Suprapubic skin (tissue), 4 donors: ENCODE results near the gene TOLLIP. TPM values are rescaled to one million over a fixed set of nuclear protein-coding genes. Genes with fewer than 3 reads are reported as not detected.

Experiments used
- DNase-seq, 2 donors: peaks; one replicate each; pipeline ENCODE4 v3.0.0-alpha.2; 2019; ENCODE audit warnings: low spot score in 2 of 2
- H3K27ac ChIP-seq: fragments of 200-600 bp; sonication (generic); one replicate; pipeline ENCODE4 v1.5.1; 2019
- H3K27me3 ChIP-seq: fragments of 200-600 bp; sonication (generic); one replicate; pipeline ENCODE4 v1.5.1; 2019
- H3K36me3 ChIP-seq: fragments of 200-600 bp; sonication (generic); one replicate; pipeline ENCODE4 v1.5.1; 2019
- H3K4me1 ChIP-seq: fragments of 200-600 bp; sonication (generic); one replicate; pipeline ENCODE4 v1.5.1; 2019
- H3K4me3 ChIP-seq: fragments of 200-600 bp; sonication (generic); one replicate; pipeline ENCODE4 v1.5.1; 2019; ENCODE audit warnings: mild to moderate bottlenecking
- H3K9me3 ChIP-seq: fragments of 200-600 bp; sonication (generic); one replicate; pipeline ENCODE4 v1.5.1; 2019
- CTCF ChIP-seq, 2 donors: fragments of 200-600 bp in 1 of 2; fragments of 450-650 bp in 1 of 2; sonication (generic) in 1 of 2; IDR thresholded peaks; one replicate each; pipeline ENCODE4 v1.5.1; 2016 to 2019; ENCODE audit warnings: antibody characterized with exemption in 2 of 2, mild to moderate bottlenecking in 1 of 2, moderate library complexity in 1 of 2
- EP300 ChIP-seq: sonication (generic); formaldehyde crosslinking; IDR thresholded peaks from one replicate; pipeline ENCODE4 v1.6.1; 2017; ENCODE audit warnings: antibody characterized with exemption
- POLR2A ChIP-seq, 2 donors: fragments of 450-650 bp; IDR thresholded peaks; one replicate each; pipeline ENCODE4 v1.6.1; 2017; ENCODE audit warnings: antibody characterized with exemption in 2 of 2, mild to moderate bottlenecking in 2 of 2, moderate library complexity in 2 of 2
- POLR2AphosphoS5 ChIP-seq, 3 donors: sonication (generic); formaldehyde crosslinking; IDR thresholded peaks; one replicate each; pipeline ENCODE4 v1.6.1; 2017; ENCODE audit warnings: antibody characterized with exemption in 3 of 3
- WGBS: methylation state at CpG from one replicate; pipeline ENCODE4 v1.1.5; 2018; 5-methylcytosine and 5-hydroxymethylcytosine counted together
- total RNA-seq, 4 donors: library from RNA; depleted of rRNA; stranded (reverse); fragments of >200 nt; gene quantifications; one replicate each; pipeline ENCODE4 v1.1.0, GENCODE V29; 2016

The TOLLIP gene
- total RNA-seq, 4 donors from 2014 or later = 96.6 to 105 (median 100) TPM

DNA sequence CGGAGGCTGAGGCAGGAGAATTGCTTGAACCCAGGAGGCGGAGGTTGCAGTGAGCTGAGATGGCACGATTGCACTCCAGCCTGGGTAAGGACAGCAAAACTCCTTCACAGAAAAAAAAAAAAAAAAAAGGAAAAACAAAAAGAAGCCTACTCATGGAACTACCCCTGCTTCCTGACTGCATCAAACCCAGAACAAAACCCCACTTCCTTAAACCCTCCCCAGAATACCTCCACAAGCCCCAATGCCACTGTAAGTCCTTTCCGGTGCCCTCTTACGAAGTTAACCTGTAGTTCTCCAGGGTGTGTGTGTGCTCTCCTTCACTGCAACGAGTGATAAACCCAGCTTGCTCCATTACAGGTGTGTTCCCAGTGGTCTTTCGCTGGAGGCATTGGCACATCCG, 8.6 kb upstream of the TOLLIP start:
- Histone ChIP-seq H3K27me3 (no peaks in the 10 kb centered on the region), H3K36me3 (no peaks in the 10 kb centered on the region), H3K9me3 (no peaks in the 10 kb centered on the region), H3K4me1 (no peaks in the 10 kb centered on the region), H3K27ac (no peak overlapping the region), H3K4me3 (no peak overlapping the region)
- no peak for DNase-seq
- WGBS = 86% methylated on average over 8 of the region's 8 CpGs
- TF ChIP-seq POLR2A (IDR thresholded peaks at IDR 0.05) = no peak
- TF ChIP-seq CTCF (IDR thresholded peaks at IDR 0.05) = no peak
- TF ChIP-seq POLR2AphosphoS5 (IDR thresholded peaks at IDR 0.05) = no peak
- no peak for TF ChIP-seq EP300

DNA sequence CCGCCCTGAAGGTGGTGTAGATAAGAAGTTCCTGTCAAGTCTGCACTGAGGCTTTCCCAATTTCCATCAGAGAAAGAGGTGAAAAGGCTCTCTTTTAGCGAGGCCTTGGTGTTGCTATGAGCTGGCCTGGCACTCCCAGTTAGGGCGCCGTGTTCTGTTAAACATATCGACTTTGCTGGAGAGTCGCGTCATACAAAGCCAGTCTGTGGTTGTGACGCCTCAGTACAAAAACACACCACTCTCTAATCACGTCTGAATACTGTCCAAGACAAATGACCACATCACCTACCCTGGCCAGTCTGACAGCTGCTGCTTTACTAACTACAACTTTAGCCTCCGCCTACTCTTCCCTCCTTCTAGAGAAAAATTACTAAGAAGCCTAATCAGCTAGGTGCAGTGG, 8.0 kb upstream of the TOLLIP start:
- Histone ChIP-seq H3K9me3 (no peaks in the 10 kb centered on the region), H3K4me3 (no peak overlapping the region), H3K4me1 (no peaks in the 10 kb centered on the region), H3K27ac (no peak overlapping the region), H3K27me3 (no peaks in the 10 kb centered on the region), H3K36me3 (no peaks in the 10 kb centered on the region)
- peak in 1 of 2 donors; percentile 24 for DNase-seq
- no peak for TF ChIP-seq CTCF (IDR thresholded peaks at IDR 0.05)
- TF ChIP-seq POLR2A (IDR thresholded peaks at IDR 0.05) = no peak
- TF ChIP-seq EP300 = no peak
- TF ChIP-seq POLR2AphosphoS5 (IDR thresholded peaks at IDR 0.05) = no peak
- 95% methylated on average over 10 of the region's 10 CpGs for WGBS

- TF ChIP-seq POLR2AphosphoS5 (IDR thresholded peaks at IDR 0.05) = no peak
- no peak for TF ChIP-seq CTCF (IDR thresholded peaks at IDR 0.05)
- no peak for TF ChIP-seq EP300
- TF ChIP-seq POLR2A (IDR thresholded peaks at IDR 0.05) = no peak
- Histone ChIP-seq H3K4me3 (peak overlapping the region; percentile 99), H3K4me1 (peaks cover 37% of the 10 kb centered on the region), H3K27me3 (no peaks in the 10 kb centered on the region), H3K36me3 (no peaks in the 10 kb centered on the region), H3K9me3 (no peaks in the 10 kb centered on the region), H3K27ac (no peak overlapping the region)
- DNase-seq = peak in 1 of 2 donors; percentile 69
- WGBS = 83% methylated on average over 15 of the region's 15 CpGs
Observed at GRCh38 chr11:1310772-1311468, 1.5 kb upstream of the TOLLIP start.

DNA sequence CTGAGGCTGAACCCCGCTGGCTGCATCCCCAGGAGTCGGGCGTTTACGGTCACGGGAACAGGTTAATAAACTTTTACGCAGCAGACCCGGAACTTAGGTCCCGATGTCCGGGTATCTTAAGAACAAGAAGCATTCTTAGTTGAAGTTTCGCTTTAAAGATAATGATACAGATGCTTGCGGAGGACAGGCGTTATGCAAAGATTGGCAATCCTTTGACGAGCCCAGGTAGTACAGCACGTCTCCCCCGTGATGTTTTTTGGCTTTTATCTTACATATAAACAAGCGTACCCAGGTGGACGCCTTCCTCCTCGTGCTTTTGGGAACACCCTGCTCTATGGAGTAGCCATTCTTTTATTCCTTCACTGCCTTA, 871 bp upstream of the TOLLIP start:
- H3K4me1 ChIP-seq = peaks cover 44% of the 10 kb centered on the region

DNA sequence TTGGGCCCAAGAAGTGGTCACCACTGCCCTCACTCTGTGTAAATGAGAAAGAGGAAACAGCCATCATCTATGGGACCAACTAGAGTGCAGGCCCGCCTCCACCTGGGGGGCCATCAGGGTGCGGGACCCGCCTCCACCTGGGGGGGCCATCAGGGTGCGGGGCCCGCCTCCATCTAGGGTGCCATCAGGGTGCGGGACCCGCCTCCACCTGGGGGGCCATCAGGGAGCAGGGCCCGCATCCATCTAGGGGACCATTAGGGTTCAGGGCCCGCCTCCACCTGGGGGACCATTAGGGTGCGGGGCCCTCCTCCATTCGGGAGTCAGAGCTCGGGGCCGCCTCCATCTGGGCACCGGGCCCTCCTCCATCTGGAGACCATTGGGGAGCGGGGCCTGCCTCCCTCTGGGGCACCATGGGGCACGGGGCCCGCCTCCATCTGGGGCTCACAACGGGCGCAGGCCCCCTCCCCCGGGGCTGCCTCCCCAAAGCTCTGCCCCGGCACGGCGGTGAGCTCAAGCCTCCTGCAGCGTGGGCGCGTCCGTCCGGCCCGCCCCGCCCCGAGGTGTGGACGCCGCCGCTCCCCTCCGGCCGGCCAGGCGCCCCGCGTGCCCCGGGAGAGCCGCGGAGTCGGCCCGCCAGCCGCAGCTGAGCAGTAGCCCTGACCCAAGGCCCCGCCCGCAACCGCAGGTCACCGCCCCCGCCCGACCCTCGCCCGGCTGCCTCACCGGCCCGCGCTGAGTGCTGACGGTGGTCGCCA, 512 bp downstream of the TOLLIP start:
- Histone ChIP-seq H3K27ac (peak overlapping the region; percentile 98), H3K4me1 (peaks cover 56% of the 10 kb centered on the region), H3K4me3 (peak overlapping the region; percentile 99), H3K9me3 (no peaks in the 10 kb centered on the region), H3K36me3 (peaks cover 2% of the 10 kb centered on the region), H3K27me3 (no peaks in the 10 kb centered on the region)
- WGBS = 0% methylated on average over 2 of the region's 58 CpGs
- peak; percentile 70 to 80 for DNase-seq
- TF ChIP-seq CTCF (IDR thresholded peaks at IDR 0.05) (no peak), EP300 (no peak), POLR2A (IDR thresholded peaks at IDR 0.05) (no peak), POLR2AphosphoS5 (IDR thresholded peaks at IDR 0.05) (no peak)

More for the DNA sequence above, 871 bp upstream of the TOLLIP start:
- 76% methylated on average over 18 of the region's 18 CpGs for WGBS
- Histone ChIP-seq H3K4me3 (peak overlapping the region; percentile 99), H3K36me3 (peaks cover 2% of the 10 kb centered on the region), H3K27ac (peak overlapping the region; percentile 98), H3K27me3 (no peaks in the 10 kb centered on the region), H3K9me3 (no peaks in the 10 kb centered on the region)
- DNase-seq = peak in 1 of 2 donors; percentile 66
- TF ChIP-seq POLR2AphosphoS5 (IDR thresholded peaks at IDR 0.05) = no peak
